HG03108 (cell line): ENCODE measurements around the gene DOCK10.

Experiments used
- ATAC-seq: cut with Tn5 transposase; IDR thresholded peaks from one replicate; pipeline ENCODE4 v1.9.1; 2021; ENCODE audit warnings: moderate library complexity; ENCODE audit not compliant: unreplicated experiment

DOCK10 gene

DNA sequence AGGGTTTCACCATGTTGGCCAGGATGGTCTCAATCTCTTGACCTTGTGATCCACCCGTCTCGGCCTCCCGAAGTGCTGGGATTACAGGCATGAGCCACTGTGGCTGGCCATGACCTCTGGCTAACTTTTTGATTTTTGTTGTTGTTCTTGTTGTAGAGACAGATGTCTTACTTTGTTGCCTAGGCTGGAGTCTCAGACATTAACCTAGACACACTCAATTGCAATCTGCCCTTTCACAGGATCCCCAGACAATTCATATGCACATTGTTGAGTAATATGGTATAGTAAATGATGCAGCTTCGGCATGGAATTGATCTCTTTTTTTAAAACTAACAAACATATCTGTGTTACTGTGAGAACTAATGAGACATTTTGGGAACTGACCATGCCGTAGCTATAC is 195.6 kb downstream of the DOCK10 start:
- no peak for ATAC-seq

DNA sequence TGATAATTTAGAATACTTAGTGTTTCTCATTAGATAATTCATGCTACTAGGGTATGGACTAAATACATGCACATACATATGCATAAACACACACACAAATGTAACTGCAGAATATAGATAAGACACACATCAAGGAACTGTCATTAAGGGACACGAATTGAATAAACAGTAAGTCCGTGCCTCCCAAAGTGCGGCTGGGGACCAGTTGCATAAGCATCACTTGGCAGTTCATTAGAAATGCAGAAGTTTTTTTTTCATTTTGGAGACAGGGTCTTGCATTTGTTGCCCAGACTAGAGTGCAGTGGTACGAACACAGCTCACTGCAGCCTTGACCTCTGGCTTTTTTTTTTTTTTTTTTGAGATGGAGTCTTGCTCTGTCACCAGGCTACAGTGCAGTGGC is 196.1 kb downstream of the DOCK10 start:
- no peak for ATAC-seq

DNA sequence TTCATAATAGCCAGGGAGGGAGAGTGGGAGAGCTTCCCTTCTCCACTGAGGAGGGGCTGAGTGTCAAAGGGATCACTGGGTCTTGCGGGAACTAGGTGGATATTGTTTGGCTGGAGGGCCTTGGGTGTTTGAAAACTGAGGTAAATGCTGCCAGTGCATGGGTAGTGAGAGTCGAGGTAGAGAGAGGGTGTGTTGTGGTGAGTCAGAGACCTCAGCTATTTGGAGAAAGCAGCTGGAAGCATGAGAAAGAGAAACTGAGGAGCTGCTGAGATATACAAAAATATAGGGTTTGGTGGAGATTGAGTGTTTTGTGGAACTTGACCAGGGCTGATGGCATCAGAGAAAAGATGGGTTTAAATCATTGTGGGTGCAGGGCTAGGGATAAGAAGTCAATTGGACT is 199.1 kb downstream of the DOCK10 start:
- ATAC-seq: no peak

DNA sequence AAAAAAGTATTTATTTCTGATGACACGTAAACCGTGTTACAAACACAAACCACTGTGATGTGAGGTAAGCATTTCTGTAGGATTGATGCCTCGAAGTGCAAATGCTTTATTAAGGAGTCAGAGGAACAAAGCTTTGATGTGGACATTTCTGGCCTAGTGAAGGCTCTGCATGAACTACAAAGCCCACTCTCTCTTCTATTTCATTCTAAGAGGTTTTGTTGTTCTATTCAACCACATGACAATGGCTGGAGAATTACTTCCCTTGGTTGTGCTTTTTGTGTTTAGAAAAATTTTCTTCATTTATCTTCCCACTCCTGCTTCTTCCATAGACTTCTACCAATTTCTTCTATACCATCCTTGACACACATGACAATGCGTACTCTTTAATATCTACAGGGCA is 200.4 kb downstream of the DOCK10 start:
- no peak for ATAC-seq

DNA sequence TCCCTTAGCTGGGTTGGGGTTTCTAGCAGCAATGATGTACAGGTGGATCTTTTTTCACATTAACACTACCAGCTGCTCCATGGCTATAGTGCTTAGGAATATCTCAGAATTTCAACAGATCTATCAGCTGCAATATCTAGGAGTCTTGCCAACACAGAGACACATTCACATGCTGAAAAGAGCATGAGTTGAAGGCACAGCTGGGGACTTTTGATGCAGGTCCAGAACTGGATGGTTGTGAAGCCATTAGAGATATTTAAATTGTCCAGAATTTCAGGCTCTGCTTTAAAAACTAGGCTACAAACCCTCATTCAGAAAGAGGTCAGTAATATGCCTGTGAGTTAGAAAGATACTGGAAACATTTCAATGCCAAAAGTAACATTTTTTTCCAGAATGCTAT is 203.9 kb downstream of the DOCK10 start:
- no peak for ATAC-seq

DNA sequence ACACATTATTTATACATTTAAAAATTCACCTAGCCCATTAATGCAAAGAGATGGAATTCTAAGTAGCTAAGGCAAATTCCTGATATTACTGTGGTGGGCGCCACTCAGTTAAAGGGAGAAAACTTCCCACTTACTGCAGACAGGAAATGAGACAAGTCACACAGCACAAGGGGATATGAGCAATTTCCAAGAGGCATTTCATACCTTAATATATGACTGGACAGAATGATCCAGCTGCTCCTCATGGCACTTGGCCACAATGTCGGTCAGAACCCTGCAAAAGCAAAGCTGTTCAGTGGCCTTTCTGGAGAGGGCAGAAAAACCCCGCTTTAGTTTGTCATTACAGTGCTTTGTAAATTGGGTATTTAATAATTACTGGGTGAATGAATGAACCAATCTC is 204.7 kb downstream of the DOCK10 start:
- ATAC-seq: no peak

DNA sequence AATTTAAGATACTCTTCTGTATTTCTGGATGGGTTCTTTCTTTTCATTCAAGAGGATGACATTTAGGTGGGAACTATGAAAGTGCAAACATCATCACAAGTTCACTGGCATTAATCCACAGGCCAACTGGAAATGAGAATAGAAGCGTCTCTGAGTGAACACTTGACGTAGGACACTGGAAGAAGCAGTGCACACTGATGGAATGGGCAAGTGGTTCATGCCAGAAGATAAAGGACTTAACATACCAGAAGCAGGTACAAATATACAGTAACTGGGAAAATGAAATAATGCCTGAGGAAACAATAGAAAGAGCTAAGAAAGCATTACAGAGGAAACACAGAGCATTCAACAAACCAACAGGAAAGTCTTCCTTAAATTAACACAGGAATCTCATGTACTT is 205.2 kb downstream of the DOCK10 start:
- no peak for ATAC-seq

DNA sequence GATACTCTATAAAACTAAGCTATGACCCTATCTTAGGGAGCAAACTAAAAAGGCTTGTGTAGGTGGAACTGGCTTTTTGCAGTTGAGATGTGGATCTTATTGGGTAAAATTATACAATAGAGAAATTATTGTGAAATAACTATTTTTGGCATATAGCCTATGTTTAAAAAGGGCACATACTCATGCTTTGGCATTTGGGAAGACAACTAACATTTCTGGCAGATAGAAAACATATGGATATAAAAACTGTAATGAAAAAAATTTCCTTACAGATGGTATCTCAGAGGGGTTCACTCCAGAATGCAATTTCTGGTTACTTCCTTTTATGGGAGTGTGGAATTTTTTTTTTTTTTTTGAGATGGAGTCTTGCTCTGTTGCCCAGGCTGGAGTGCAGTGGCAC is 206.0 kb downstream of the DOCK10 start:
- ATAC-seq: no peak

DNA sequence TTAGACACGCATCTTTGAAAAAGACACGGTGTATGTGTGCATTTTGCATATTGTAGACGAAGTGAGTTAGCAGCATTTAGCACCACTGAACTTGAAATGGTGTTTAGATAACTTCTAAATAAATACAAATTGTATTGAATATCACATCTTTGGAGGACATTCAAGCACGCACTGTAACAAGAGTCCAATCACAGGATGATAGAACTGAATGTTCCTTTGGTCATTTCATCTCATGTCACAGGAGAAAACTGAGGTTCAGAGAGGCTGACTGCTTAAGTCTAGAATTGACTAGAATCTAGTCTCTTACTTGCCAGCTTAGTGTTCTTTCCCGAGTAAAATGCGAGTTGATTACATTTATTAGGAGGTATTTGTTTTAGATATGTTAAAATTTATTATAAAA is 206.9 kb downstream of the DOCK10 start:
- ATAC-seq: no peak

DNA sequence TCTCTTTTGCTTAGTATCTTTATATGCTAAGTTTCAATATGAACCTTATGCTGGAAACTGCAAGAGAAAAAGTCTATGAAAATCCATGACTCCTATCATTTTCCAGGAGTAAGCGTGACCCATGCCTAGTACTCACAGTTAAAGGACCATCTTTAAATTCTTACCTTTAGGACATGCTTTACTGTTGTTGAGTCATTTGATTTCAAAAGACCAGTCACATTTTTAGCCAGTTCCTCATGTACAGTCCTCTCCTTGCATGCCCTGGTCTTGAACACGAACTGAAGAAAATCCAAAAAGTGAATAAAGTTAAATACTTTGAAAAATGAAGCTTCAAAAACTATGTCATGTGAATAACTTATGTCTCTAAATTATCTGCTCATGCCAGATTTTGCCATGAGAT is 208.3 kb downstream of the DOCK10 start:
- no peak for ATAC-seq

DNA sequence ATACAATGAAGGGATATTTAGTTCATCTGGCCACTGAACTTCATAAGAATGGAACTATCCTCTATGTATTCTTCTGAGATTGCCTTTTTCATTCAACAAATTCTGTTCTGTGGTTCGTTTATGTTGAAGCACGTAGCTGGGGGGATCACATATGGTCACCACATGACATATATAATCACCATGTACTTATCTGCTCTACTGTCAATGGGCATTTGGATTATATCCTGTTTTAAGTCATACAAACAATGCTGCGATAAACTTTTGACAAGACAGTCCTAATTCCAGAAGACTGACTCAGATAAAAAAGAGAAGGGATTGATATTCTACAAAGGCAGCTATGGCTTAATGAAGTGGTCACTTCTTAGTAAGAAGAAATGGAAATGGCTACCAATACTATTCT is 210.1 kb downstream of the DOCK10 start:
- no peak for ATAC-seq

DNA sequence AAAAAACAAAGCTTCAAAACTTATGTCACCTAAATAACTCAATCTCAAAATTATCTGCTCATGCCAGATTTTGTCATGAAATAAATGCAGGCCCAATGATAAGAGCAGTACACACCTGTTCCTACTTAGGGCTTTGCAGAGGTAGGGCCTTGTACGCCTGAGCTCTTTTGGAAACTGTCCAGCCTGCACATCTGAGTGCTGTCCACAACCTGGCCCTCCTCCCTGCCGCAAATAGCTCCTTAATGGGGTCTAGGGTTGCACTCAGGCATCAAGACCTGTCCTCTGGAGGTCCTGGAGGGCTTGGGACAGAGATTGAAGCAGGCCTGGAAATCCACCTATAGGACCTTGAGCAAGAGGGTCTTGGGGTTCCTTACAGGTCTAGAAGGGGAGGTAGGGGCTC is 210.7 kb downstream of the DOCK10 start:
- ATAC-seq: no peak

DNA sequence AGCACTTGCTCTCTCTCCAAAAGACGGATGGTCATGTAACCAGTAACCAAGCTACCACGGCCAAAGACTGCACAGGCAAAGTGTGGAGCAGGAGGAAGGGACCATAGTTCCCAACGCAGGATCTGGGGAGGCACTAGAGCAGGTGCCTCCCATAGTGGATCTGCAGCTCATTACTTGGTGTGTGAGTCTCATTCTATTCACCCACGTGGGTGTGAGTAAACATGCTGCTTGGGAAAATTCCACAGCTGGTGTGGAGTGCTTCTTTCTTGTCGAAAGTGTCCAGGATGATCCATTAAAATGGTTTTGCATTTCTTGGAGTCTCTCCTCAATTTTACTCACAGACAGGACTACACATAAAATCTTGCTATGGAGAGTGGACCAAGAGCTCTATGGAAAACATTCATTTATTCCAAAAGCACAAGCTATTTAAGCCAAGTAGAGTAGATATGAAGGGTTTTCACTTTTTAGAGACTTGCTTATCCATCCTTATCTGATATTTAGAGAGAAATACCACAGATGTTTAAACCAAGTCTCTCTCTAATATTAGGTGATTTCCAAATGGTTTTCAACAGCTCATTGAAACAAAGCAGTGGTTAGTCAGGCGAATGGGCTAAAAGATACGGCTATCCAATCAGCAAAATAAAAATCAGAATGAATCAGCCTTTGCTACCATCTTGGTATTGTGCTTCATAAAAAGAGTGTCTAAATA is 221.8 kb downstream of the DOCK10 start:
- no peak for ATAC-seq

DNA sequence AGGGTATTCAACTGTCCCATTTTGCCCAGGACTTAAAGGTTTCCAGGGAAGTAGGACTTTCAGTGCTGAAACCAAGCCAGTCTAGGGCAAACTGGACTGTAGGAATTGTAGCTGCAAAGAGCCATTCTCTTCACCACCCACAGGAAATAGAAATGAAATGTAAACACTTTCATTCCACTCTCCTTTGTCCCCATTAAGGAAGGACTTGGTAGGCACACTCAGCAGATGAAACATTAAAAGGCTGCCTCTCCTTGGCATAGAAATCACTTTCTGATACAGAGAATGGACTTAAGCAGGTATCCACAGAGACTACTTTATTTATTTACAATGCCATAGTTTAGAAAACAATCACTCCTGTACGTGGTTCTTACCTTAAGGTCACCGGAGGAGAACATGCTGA is 223.2 kb downstream of the DOCK10 start:
- ATAC-seq: no peak

DNA sequence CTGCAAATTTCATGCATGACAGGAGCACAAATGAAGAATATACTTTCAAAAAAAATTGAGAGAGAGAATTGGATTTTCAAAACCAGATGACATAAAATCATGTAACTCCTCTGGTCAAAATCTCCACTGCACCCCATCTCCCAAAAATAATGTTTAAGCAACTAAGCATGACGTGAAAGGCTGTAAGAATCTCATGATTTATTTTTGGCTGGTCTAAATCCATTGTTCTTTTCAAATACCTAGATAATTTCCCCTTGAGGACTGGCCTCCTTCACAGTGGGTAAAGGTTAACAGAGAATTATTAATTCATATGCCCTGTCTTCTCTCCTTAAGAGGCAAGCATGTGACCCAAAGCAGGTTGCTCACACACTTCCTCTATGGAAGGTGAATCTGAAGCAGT is 224.6 kb downstream of the DOCK10 start:
- ATAC-seq: no peak

DNA sequence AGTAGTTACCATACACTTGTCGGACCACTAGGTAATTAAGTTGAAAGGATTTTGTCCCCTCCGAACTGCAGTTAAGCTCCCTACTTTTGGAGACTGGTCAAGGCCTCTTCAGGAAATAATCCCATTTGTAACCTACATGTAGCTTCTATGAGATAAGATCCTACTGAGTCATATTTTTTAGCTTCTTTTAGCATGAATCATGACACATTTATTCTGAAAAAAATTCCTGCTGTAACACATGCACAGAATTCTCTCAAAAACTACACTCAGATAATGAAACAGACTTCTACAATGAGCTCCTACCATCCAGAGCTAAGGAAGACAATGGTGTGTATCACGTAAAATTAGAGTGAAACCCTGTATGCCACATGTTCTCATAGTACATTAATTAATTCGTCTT is 225.5 kb downstream of the DOCK10 start:
- ATAC-seq: no peak

DNA sequence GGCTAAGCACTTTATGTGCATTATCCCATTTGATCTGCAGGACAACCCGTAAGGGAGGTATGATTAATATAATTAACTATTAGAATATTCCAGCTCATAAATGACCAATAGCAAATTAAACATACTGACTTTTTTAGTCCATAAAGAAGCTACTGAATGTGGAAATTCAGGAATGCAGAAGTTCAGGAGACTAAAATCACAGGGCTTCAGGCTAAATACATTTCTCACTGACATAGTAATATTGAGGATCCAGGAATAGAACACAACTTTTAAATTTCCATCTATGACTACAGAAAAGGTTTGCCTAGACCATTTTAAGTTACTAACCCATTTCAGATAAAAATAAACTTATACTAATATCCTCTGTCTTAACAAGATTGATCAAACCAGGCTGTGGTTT is 228.7 kb downstream of the DOCK10 start:
- ATAC-seq: no peak

DNA sequence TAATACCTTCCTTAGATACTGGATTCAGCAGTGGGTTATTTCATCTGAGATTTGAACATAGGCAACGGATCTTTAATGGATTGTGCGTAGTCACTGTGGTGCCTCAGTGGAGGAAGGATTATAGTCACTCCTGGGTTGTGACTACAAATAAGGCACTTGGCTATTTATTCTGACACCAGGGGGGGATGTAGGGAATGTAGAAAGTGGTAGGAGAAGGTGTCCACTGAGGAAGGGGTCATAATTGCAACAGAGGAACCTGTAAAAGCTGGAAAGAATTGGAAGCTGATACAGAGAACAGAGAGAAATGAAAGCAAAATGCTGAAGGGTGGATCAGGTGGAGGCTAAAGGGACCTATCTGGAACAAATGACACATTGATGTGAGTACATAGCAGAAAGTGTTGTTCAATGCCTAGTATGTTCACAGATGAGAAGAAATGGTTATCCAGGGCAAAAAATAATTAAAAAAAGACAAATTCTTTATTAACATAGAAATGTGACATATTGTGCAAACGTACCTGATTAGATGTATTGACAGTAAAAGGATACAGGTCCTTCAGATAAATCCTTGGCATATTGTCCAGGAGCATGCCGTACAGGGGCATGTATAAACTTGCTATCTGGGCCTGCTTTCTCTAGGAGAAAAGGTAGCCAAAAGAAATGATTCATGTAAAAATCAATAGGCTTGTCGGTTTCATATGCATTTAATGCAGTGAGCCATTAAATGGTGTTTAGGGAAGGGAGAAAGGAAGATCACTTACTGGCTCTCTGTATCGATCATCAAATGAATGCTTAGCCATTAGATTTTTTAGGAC is 234.9 kb downstream of the DOCK10 start:
- ATAC-seq: no peak

DNA sequence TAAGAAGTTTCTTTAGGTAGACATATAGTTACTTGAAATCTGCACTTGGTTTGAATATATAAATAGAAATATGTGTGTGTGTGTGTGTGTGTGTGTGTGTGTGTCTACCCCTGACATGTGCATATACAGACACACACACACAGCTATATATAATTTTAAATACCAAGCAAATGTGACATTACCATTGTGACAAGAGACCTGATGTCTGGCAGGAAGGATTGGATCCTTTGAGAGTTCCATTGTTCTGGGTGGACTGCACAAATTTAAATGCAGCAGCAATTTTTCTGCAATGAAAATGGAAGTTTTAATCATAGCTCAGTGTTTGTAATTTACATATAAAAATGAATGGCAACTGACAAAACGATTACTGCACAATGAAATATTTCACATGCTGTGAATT is 238.3 kb downstream of the DOCK10 start:
- ATAC-seq: no peak

DNA sequence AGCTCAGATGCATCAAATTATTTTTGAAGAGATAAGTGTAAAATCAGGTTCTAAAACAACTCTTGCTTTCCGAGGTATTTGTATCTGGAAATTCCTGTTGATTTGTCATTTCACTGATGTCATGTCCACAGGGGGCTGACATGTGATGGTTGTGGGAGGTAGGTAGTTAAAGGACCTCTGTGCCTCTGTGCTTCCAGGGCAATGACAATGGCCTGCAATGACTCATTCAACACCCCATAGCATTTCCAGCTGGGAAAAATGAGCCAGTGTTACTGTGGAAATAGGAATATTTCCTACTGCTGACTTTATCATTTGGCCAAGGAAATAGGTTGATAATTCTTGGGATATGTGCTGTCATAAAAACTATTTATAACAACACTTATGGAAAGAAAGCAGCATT is 239.9 kb downstream of the DOCK10 start:
- no peak for ATAC-seq

DNA sequence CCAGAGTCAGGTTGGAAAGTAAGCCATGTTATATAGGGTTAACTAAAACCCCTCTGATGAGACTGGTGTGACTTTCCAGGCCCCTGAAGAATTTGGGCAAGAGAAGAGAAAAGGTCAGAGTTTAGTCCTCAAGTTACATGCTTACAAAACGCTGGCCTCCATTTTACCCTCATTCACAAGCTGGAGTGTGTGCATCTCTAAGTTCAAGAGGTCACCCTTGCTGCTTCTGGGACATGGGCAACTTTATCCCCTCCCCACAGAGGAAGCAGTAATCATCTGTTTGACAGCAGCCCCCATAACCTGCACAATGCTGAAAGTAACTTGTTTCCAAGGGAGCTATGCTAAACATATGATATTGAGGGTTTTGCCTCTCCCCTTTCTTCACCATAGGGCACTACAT is 240.9 kb downstream of the DOCK10 start:
- no peak for ATAC-seq

DNA sequence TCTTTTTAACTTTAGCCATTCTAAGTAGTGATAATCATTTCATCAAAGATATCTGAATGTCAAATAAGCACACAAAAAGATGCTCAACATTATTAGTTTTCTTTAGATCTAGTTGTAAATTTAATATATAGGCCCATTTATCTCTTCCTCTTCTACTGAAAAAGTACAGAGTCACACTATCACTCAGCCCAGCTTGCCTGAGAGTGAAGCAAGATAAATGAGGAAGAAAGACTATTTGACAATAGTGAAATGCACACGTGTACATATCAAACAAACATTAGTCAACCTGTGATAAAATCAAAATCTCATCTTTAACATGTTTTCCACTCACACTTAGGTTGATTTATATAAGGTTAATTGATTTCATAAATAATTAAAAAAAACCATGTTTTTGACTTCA is 242.6 kb downstream of the DOCK10 start:
- no peak for ATAC-seq

DNA sequence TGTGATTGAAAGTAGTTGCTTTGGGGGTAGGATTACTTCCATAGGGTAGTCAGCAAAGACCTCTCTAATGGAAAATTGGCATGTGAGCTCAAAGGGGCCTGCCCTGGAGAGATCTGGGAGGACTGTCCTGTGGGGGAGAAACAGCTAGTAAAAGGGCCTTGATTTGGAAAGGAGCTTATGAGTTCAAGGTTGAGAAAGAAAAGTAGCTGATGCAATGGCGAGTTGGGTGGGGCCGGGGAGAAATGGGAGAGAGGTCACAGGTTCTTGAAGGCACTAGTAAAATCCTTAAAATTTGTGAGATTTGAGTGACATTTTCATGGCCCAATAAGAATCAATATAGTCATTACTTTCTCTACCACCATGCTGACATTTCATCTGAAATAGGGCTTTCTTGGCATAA is 244.1 kb downstream of the DOCK10 start:
- ATAC-seq: no peak
